Raji (cell line): Measurements from ENCODE around the gene MPHOSPH9.

Experiments used
- POLR2A ChIP-seq: IDR thresholded peaks from 2 replicates; pipeline ENCODE4 v1.6.1; 2011; ENCODE audit warnings: low read depth, low read length, control low read depth; ENCODE audit not compliant: insufficient read depth

Gene MPHOSPH9

DNA sequence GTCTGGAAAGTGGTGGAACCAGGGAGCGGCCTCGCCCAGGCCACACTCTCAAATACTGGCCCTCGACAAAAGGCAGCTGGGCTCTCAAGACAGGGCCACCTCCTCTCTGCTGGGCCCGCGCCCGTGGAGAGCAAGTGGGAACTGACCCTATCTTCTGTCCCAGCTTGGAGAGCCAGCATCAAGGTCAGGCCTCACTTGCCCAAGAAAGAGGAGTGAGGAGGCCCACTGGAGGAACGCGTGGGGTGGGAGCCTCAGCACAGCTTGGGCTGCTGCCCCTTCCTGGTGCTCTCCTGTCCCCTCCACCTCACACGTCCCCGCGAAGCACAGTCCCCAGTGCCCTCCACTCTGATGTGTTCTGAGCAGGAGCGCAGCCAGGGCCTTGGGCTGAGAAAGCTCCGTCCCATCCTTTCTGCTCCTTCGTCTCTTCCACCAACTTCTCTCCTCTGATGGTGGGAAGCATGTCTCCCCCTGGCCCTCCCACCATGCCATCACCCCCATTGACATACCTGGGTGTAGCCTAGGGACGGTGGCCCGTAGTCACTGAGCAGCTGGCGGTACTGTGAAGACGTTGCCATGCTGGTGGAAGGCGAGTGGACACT is 33.8 kb upstream of the MPHOSPH9 start:
- TF ChIP-seq POLR2A, result no peak

DNA sequence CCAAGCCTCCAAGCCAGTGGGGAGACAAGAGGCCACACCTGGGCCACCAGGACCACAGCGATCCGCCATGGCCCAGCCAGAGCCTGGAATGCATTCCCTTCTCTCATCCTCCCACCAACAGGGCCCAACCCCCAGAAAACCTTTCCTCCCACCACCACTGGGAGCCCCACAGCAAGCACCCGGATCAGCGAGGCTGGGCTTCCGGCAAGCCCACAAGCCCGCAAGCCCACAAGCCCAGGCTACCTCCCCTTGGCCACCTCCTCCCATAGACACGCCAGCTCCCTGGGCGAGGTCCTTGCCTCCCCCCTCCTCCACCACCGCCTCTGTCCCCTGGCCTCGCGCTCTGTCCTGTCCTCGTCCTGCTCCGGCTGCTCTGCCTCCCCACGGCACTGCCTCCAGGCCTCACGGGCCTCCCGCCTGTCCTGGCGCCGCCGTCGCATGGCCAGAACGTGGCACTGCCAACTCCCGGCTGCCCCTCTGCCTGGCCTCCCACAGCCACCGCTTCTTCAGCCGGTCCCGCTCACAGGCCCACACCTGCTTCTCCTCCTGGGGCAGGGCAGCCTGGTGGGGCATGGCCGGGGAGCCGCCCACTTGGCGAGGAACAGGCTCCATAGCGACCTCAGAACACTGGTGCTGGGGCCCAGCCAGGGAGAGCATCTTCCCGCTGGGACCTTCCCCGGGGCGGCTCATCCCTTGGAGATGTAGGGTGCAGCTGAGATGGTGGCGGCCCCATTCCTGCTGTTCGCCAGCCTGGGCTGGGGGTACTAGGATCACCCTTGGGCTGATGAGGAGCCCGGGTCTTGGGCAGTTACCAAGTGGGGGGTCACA is 33.1 kb upstream of the MPHOSPH9 start:
- TF ChIP-seq POLR2A, result no peak

DNA sequence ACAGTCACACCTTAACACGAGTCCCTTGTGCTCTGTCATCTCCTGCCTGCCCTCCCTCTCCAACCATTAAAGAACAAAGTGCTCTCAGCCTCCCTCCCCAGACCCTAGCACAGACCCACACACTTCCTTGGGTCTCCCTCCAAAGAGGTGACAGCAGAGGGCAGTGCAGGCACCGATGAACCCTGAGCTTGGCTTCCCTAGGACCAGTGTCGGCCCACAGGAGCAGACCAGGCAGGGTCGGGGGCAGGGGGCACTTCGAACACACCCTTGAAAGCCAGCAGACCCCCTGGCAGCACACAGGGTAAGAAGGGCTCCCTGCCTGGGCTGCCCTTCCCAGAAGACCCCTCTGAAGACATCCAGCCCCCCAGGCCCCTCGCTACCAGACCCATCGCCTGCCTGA is 31.7 kb upstream of the MPHOSPH9 start:
- no peak for TF ChIP-seq POLR2A

DNA sequence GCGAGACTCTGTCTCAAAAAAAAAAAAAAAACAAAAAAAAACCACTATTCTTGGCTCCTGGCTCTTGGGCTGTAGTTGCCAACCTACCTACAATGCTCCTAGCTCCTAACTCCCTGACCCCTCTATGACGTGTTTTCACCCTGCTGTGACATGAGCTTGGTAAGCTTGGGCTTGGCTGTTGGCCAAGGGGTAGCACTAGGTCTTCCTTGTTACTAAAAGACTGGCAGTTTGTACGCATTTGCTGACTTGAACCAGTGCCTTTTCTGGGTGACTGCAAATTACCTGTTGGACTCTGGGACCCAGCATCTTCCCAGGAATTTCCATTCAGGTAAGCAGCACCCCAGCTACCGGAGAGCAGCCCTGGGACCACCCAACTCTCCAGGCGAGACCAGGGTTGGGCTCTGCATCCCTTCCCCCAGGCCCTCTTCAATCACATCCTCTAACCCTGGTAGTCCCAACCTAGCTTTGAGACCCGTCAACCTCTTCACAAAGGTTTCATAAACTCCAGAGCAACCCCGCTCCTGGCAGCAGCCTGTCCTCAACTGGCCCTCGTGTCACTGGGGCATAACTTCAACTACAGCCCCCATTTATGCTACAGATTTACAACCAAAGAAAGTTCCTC is 30.4 kb upstream of the MPHOSPH9 start:
- TF ChIP-seq POLR2A, result no peak

DNA sequence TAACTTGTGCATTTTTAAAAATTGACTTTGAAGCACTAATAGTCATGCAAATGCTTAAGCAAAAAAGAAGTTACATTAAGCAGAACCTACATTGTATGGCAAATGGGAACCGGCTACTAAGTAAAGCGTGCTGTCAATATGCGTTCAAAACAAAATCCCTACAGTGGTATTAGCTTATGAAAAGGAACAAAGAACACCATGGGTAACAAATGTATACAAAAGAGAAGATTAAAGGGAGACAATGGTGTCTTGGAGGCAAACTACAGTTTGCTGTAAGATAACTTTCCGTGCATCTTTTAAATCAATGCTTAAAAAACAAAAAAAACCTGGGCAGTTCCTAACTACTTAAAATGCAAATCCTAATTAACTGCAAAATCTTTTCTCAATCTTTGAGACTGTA is 28.3 kb upstream of the MPHOSPH9 start:
- TF ChIP-seq POLR2A, result no peak

DNA sequence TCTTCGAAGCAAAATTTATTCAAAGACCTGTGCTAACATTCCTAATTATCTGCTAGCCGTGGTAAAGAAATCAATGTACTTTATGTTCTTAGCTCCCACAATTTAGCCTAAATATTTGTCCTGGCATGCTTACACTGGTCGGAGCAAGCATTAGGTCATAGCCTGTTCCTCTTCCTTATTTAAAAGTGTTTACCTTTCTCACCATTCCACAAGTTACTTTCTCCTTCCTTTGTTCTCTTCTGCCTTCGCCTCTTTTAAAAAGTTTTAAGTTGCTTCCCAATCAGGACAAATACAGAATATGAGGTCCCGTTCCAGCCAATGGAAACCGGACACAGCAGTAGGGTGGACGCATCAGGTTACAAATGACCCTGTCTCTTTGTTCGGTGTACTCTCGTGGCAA is 27.1 kb upstream of the MPHOSPH9 start:
- no peak for TF ChIP-seq POLR2A

DNA sequence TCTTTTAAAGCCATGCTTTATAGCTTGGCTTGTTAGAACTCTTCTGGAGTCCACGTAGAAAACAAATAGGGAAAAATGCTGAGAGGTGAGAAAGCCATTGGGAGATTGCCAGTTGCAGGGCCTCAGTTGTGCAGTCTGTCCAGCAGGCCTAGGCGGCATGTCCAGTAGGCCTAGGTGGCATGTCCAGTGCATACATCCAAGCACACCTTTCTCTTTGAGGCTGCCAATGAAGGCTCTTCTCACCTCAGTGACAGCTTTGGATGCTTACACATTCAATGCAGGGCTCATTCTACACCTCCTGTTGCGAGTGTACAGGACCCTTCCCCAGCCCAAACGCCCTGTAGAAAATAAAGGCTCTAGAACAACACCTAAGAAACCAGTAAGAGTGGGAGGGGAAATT is 25.7 kb upstream of the MPHOSPH9 start:
- TF ChIP-seq POLR2A, result no peak

DNA sequence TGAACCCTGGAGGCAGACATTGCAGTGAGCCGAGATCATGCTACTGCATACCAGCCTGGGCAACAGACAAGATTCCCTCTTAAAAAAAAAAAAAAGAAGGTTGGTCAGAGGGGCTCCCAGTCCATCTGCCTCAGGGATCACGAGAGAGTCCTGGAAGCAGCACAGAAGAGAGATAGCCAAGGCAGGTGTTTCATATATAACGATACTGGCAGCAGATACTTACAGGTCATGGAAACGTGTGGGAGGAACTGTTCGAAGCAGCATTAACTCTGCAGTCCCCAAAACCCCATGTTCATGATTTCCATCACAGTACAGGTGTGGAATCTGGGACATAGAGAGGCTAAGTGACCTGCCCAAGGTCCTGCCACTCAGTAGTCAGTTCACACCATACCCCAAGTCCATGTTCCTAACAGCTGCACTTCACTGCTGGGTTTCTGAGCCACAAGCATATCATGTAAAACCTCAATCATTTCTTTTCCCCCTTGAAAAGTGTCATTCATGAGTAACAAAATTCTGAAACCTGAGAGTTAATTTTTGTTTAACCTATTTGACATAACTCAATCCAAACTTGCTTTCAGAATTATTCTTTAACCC is 22.0 kb upstream of the MPHOSPH9 start:
- no peak for TF ChIP-seq POLR2A

DNA sequence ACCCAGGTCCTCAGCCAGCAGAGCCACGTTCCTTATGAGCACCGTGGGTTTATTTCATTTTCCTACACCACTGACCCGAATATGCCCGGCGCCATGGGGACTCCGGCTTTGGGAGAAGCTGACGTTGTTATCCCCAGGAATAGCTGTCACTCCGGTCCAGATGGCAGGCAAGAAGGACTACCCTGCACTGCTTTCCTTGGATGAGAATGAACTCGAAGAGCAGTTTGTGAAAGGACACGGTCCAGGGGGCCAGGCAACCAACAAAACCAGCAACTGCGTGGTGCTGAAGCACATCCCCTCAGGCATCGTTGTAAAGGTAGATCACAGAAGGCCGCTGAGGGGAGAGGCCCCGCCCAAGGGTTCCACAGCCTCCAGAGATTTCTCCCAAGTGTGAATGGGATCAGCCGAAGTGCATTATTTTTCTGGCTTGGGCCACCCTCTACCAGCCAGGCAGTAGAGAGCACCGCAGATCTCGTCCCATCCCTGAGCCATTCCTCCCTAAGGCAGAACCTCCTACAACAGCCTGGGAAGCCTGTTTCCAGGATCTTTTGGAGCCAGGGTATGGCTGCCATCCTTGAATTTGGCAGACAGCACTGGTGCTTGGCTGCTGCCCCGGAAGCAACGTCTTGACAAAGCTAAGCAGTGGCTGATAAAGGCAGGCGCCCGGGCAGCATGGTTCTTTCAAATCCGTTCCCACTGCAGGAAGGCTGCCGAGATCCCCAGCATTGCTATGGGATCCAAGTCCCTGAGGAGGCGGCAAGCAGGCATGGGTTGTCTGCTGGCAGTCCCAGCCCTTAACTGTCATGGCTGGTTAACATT is 20.9 kb upstream of the MPHOSPH9 start:
- no peak for TF ChIP-seq POLR2A

GRCh38 chr12:123251403-123252076 is 18.6 kb upstream of the MPHOSPH9 start:
- TF ChIP-seq POLR2A, result no peak

- TF ChIP-seq POLR2A, result no peak
Measured at GRCh38 chr12:123250471-123251383, 17.8 kb upstream of the MPHOSPH9 start.

DNA sequence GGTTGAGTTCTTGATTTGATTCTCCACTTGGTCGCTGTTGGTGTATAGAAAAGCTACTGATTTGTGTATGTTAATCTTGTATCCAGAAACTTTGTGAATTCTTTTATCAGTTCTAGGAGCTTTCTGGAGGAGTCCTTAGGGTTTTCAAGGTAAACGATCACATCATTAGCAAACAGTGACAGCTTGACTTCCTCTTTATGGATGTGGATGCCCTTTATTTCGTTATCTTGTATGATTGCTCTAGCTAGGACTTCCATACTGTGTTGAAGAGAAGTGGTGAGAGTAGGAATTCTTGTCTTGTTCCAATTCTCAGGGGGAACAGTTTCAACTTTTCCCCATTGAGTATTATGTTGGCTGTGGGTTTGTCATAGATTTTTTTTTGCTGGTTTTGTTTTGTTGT is 12.7 kb upstream of the MPHOSPH9 start:
- no peak for TF ChIP-seq POLR2A

- TF ChIP-seq POLR2A, result no peak
Measured at GRCh38 chr12:123243671-123244262, 10.8 kb upstream of the MPHOSPH9 start.

DNA sequence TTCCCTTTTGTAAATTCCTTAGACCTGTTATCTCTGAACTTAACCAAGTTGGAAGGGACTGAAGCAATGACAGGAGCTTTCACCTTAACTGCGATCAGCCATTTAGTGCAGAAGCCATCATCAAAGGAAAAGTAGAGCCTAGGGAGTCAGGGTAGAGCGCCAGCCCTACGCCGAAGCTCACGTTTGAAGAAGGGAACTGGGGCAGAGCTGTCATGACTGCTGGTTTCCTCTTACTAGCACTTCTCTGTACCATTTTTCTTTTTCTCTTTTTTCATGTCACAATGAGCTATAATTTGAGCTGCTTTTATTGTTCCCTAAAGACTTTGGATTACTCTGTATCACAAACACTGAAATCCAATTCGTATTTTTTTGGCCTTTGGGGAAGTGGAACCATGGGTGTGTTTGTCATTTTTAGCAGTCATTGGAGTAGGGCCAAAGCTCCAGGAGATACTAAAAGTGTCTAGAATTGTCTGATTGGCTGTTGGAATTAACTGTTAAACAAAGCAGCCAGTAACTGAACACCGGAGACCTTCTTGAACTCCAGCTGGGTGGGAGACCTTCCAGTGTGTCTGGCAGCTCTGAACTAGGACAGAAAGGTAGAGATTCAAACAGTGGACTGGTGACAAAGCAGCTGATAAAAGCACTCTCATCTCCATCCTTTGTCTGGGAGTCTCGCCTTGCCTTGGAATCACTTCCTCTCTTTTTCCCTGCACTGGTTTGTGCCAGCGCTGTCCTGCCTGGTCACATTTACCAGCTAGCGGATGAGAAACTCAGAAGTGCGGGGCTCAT is 9.4 kb upstream of the MPHOSPH9 start:
- no peak for TF ChIP-seq POLR2A
